ENCODE data around the gene AVPR1A.

GRCh38 chr12:63155375-63155774 lies 4.4 kb upstream of the AVPR1A start:
- no peak for TF ChIP-seq CTCF (IDR thresholded peaks at IDR 0.05; ENCODE audit: poor library complexity, severe bottlenecking)
- no peak for TF ChIP-seq POLR2AphosphoS5 (IDR thresholded peaks at IDR 0.05)
- no peak for TF ChIP-seq RAD21 (conservative IDR thresholded peaks at IDR 0.05)
- TF ChIP-seq EZH2 (IDR thresholded peaks at IDR 0.05; ENCODE audit: borderline replicate concordance, insufficient read depth, low read length, poor library complexity, severe bottlenecking): no peak
- TF ChIP-seq SMC3 (conservative IDR thresholded peaks at IDR 0.05; ENCODE audit: poor library complexity): no peak
- no peak for TF ChIP-seq EP300 (conservative IDR thresholded peaks at IDR 0.05; ENCODE audit: poor library complexity, severe bottlenecking)
- TF ChIP-seq MXI1 (conservative IDR thresholded peaks at IDR 0.05; ENCODE audit: poor library complexity, severe bottlenecking): no peak
- TF ChIP-seq REST (IDR thresholded peaks at IDR 0.05; ENCODE audit: borderline replicate concordance): no peak
- no peak for TF ChIP-seq TAF1 (IDR thresholded peaks at IDR 0.05; ENCODE audit: low read depth)
